ENCODE measurements around the gene GPR35.

GPR35 gene

GRCh38 chr2:240620149-240620731, 5.0 kb upstream of the GPR35 start:
- no peak for DNase-seq (ENCODE audit: low read depth)
- Histone ChIP-seq H3K9ac (ENCODE audit: low read length) (no peak overlapping the region), H3K9me3 (ENCODE audit: control insufficient read depth, low read length) (peaks cover 15% of the 10 kb centered on the region), H3K4me1 (ENCODE audit: control insufficient read depth, insufficient read depth, low read length) (no peaks in the 10 kb centered on the region), H3K27me3 (replicated peaks; ENCODE audit: control insufficient read depth, insufficient read depth, low read length) (no peaks in the 10 kb centered on the region), H3K36me3 (ENCODE audit: control insufficient read depth, insufficient read depth, low read length, severe bottlenecking) (no peaks in the 10 kb centered on the region), H3K4me3 (ENCODE audit: low read length) (no peak overlapping the region)

DNA sequence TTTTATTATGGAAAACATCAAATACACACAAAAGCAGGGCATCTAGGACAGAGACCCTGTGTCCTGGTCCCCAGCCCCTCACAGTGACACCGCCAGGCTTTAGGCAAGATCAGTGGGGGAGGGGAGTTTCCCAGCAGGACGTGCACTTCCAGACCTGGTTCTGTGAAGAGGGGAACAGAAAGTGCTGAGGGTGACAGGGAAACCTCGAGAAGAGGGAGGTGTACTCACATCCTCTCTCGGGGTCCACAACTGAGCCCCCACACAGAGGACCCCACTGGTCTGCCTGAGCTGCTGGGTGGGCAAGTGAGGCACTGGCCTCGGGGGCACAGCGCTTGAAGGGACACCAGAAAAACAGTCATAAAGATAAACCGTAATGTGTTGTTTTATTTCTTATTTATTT, 4.4 kb upstream of the GPR35 start:
- Histone ChIP-seq H3K36me3 (ENCODE audit: control insufficient read depth, insufficient read depth, low read length, severe bottlenecking) (no peaks in the 10 kb centered on the region), H3K9ac (ENCODE audit: low read length) (no peak overlapping the region), H3K27me3 (replicated peaks; ENCODE audit: control insufficient read depth, insufficient read depth, low read length) (no peaks in the 10 kb centered on the region), H3K4me1 (ENCODE audit: control insufficient read depth, insufficient read depth, low read length) (no peaks in the 10 kb centered on the region), H3K4me3 (ENCODE audit: low read length) (no peak overlapping the region), H3K9me3 (ENCODE audit: control insufficient read depth, low read length) (peaks cover 15% of the 10 kb centered on the region)
- no peak for DNase-seq (ENCODE audit: low read depth)

DNA sequence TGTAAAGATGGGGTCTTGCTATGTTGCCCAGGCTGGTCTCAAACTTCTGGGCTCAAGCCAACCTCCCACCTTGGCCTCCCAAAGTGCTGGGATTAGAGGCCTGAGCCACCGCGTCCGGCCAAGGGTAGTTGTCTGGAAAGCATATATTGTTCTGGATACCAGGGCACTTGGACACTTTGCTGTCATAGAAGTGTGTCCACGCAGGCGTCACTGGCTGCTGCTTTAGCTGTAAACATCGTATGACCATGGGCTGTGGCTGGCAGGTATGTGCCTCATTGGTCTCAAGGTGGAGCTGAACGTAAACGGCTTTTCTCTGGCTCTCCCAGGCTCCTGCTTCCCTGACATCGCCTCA, 3.2 kb upstream of the GPR35 start:
- no peaks in the 10 kb centered on the region for H3K27me3 ChIP-seq (replicated peaks; ENCODE audit: control insufficient read depth, insufficient read depth, low read length)
- peaks cover 15% of the 10 kb centered on the region for H3K9me3 ChIP-seq (ENCODE audit: control insufficient read depth, low read length)
- no peak overlapping the region for H3K4me3 ChIP-seq (ENCODE audit: low read length)
- no peaks in the 10 kb centered on the region for H3K36me3 ChIP-seq (ENCODE audit: control insufficient read depth, insufficient read depth, low read length, severe bottlenecking)
- H3K4me1 ChIP-seq (ENCODE audit: control insufficient read depth, insufficient read depth, low read length) = no peaks in the 10 kb centered on the region
- DNase-seq (ENCODE audit: low read depth) = no peak
- no peak overlapping the region for H3K9ac ChIP-seq (ENCODE audit: low read length)

GRCh38 chr2:240622531-240623235, 2.6 kb upstream of the GPR35 start:
- DNase-seq (ENCODE audit: low read depth) = no peak
- Histone ChIP-seq H3K4me1 (ENCODE audit: control insufficient read depth, insufficient read depth, low read length) (no peaks in the 10 kb centered on the region), H3K9ac (ENCODE audit: low read length) (no peak overlapping the region), H3K27me3 (replicated peaks; ENCODE audit: control insufficient read depth, insufficient read depth, low read length) (peaks cover 5% of the 10 kb centered on the region), H3K9me3 (ENCODE audit: control insufficient read depth, low read length) (peaks cover 10% of the 10 kb centered on the region), H3K36me3 (ENCODE audit: control insufficient read depth, insufficient read depth, low read length, severe bottlenecking) (no peaks in the 10 kb centered on the region), H3K4me3 (ENCODE audit: low read length) (no peak overlapping the region)

DNA sequence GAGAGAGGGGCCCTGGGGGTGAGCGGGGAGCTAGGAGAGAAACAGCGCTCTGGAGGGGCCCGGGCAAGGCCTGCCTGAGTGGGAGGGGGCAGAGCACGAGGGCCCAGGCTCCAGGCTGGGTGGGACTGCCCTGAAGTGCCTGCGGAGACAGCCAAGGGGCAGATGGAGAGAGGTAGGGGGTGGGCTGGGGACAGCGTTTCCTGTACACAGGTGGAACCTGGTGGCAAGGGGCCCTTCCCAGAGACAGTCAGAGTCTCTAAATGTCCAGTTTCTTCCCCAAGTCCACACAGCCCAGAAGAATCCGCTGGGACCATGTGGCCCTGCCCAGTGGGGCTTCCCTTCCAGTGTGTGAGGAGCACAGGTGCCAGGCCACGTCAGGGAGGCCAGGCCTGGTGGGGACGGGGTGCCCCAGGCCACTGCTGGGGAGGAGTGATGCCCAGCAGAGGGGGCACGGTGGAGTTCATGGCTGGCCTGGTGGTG, 1.7 kb upstream of the GPR35 start:
- DNase-seq (ENCODE audit: low read depth) = no peak
- no peaks in the 10 kb centered on the region for H3K36me3 ChIP-seq (ENCODE audit: control insufficient read depth, insufficient read depth, low read length, severe bottlenecking)
- H3K4me1 ChIP-seq (ENCODE audit: control insufficient read depth, insufficient read depth, low read length) = no peaks in the 10 kb centered on the region
- no peak overlapping the region for H3K9ac ChIP-seq (ENCODE audit: low read length)
- H3K27me3 ChIP-seq (replicated peaks; ENCODE audit: control insufficient read depth, insufficient read depth, low read length) = peaks cover 12% of the 10 kb centered on the region
- H3K4me3 ChIP-seq (ENCODE audit: low read length) = no peak overlapping the region
- H3K9me3 ChIP-seq (ENCODE audit: control insufficient read depth, low read length) = peaks cover 2% of the 10 kb centered on the region

DNA sequence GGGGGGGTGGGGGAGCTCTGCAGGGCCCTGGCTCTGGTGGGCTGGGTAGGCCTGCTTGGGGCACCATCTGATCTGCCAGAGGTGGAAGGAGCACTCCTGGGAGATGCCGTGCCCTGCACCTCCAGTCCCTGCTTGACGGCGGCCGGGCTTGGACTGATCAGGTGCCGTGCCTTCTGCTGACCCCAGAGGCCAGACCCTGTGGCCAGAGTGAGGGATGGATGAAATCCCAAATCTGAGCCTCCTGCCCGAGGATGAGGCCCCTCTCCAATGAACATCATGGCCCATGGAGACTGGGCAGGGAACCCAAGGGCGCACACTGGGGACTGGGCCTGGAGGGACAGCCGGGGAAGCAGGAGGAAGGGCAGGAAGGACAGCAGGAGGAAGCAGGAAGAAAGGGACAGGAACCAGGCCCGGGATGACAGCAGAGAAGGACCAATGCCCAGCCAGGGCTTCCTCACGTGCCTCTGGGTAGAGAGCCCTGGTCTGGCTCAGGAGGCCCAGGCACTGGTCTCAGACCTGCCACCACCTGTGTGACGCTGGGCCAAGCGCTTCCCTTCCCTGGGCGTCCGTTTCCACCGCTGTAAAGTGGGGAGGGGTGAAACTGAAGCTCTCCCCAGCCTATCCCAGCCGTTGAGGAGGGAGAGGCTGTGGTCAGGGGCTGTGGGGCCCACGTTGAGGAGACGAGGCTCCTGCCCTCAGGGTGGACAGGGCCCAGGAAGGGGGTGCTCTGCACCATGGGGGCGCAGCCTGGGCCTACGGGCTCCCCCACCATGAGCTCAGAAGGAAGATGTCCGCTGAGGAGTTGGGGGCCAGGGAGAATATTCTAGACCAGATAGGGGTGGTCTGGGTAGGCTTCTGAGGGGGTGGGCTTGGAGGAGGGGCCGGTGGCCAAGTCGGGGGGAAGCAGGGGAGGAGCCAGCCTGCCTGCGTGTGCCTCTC, 1.0 kb upstream of the GPR35 start:
- no peak for DNase-seq (ENCODE audit: low read depth)
- peaks cover 19% of the 10 kb centered on the region for H3K27me3 ChIP-seq (replicated peaks; ENCODE audit: control insufficient read depth, insufficient read depth, low read length)
- H3K9me3 ChIP-seq (ENCODE audit: control insufficient read depth, low read length) = no peaks in the 10 kb centered on the region
- no peak overlapping the region for H3K4me3 ChIP-seq (ENCODE audit: low read length)
- no peaks in the 10 kb centered on the region for H3K4me1 ChIP-seq (ENCODE audit: control insufficient read depth, insufficient read depth, low read length)
- no peaks in the 10 kb centered on the region for H3K36me3 ChIP-seq (ENCODE audit: control insufficient read depth, insufficient read depth, low read length, severe bottlenecking)
- no peak overlapping the region for H3K9ac ChIP-seq (ENCODE audit: low read length)

GRCh38 chr2:240626531-240627300, 1.4 kb downstream of the GPR35 start:
- Histone ChIP-seq H3K9me3 (ENCODE audit: control insufficient read depth, low read length) (no peaks in the 10 kb centered on the region), H3K9ac (ENCODE audit: low read length) (no peak overlapping the region), H3K4me3 (ENCODE audit: low read length) (no peak overlapping the region), H3K36me3 (ENCODE audit: control insufficient read depth, insufficient read depth, low read length, severe bottlenecking) (no peaks in the 10 kb centered on the region), H3K27me3 (replicated peaks; ENCODE audit: control insufficient read depth, insufficient read depth, low read length) (peaks cover 33% of the 10 kb centered on the region), H3K4me1 (ENCODE audit: control insufficient read depth, insufficient read depth, low read length) (no peaks in the 10 kb centered on the region)
- no peak for DNase-seq (ENCODE audit: low read depth)

GRCh38 chr2:240627736-240628506, 2.6 kb downstream of the GPR35 start:
- no peak for DNase-seq (ENCODE audit: low read depth)
- Histone ChIP-seq H3K9me3 (ENCODE audit: control insufficient read depth, low read length) (no peaks in the 10 kb centered on the region), H3K4me3 (ENCODE audit: low read length) (no peak overlapping the region), H3K4me1 (ENCODE audit: control insufficient read depth, insufficient read depth, low read length) (no peaks in the 10 kb centered on the region), H3K36me3 (ENCODE audit: control insufficient read depth, insufficient read depth, low read length, severe bottlenecking) (no peaks in the 10 kb centered on the region), H3K9ac (ENCODE audit: low read length) (no peak overlapping the region), H3K27me3 (replicated peaks; ENCODE audit: control insufficient read depth, insufficient read depth, low read length) (peaks cover 33% of the 10 kb centered on the region)

DNA sequence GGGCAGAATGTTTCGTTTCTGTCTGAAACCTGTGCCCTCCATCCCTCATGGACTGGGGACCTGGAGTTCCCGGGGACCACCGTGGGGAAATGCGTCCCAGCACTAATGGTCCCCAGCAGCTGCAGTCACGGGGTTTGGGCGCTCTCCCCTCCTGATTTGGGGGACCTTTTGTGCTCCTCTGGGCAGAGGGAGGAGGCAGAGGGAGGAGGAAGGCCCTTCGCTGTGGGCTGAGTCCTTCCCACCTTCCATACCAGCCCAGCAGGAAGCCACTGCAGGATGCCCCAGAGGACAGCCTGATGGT, 3.2 kb downstream of the GPR35 start:
- no peak for DNase-seq (ENCODE audit: low read depth)
- Histone ChIP-seq H3K27me3 (replicated peaks; ENCODE audit: control insufficient read depth, insufficient read depth, low read length) (peaks cover 33% of the 10 kb centered on the region), H3K36me3 (ENCODE audit: control insufficient read depth, insufficient read depth, low read length, severe bottlenecking) (no peaks in the 10 kb centered on the region), H3K9ac (ENCODE audit: low read length) (no peak overlapping the region), H3K4me3 (ENCODE audit: low read length) (no peak overlapping the region), H3K9me3 (ENCODE audit: control insufficient read depth, low read length) (peaks cover 3% of the 10 kb centered on the region), H3K4me1 (ENCODE audit: control insufficient read depth, insufficient read depth, low read length) (no peaks in the 10 kb centered on the region)

DNA sequence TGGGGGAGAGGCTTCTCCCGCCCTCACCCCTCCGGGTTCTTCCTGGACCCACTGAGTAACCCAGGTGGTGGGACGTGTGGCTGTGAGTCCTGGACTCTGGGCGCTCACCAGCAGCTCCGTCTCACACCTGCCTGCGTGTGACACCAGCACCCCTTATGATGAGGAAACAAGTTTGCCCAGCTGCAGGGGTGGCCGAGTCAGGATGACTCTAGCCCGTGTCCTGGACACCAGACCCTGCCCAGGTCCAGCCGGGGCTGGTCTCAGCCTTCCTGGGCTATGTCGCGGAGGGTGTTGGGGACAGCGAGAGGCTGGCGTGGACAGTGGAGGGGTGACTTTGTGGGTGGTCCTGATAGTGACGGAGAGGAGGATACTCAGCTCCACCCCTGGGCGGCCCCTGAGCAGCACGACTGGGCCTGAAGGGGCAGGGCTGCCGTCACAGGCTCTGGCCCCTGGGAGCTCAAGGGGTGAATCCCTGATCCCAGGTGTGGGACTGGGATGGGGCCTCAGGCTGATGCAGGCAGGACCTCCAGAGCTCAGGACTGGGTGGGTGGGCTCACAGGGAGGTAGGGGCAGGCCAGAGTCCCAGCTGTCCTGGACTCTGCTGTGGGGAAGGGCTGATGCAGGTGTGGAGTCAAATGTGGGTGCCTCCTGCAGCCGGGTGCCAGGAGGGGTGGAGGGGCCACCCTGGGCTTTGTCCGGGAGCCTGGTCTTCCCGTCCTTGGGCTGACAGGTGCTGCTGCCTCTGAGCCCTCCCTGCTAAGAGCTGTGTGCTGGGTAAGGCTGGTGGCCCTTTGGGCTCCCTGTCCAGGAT, 3.7 kb downstream of the GPR35 start:
- H3K9me3 ChIP-seq (ENCODE audit: control insufficient read depth, low read length) = peaks cover 8% of the 10 kb centered on the region
- H3K27me3 ChIP-seq (replicated peaks; ENCODE audit: control insufficient read depth, insufficient read depth, low read length) = peaks cover 33% of the 10 kb centered on the region
- H3K4me1 ChIP-seq (ENCODE audit: control insufficient read depth, insufficient read depth, low read length) = no peaks in the 10 kb centered on the region
- H3K36me3 ChIP-seq (ENCODE audit: control insufficient read depth, insufficient read depth, low read length, severe bottlenecking) = no peaks in the 10 kb centered on the region
- no peak for DNase-seq (ENCODE audit: low read depth)
- H3K4me3 ChIP-seq (ENCODE audit: low read length) = no peak overlapping the region
- H3K9ac ChIP-seq (ENCODE audit: low read length) = no peak overlapping the region

Data from adipocyte (in vitro differentiated cells).